Dendritic cell treated with granulocyte-macrophage colony-stimulating factor and Interleukin-4, amounts not matched to agents 40 ng/mL and 50 ng/mL, for 4 days (primary cell): ENCODE measurements around the gene CDCP1.

ENCODE experiments used
- H3K27ac Mint-ChIP-seq: one replicate; pipeline ENCODE4 v1.8.0; 2022; ENCODE audit warnings: mild to moderate bottlenecking, mixed read lengths
- H3K27me3 Mint-ChIP-seq: one replicate; pipeline ENCODE4 v1.8.0; 2022; ENCODE audit warnings: mild to moderate bottlenecking, mixed read lengths
- H3K36me3 Mint-ChIP-seq: one replicate; pipeline ENCODE4 v1.8.0; 2022; ENCODE audit warnings: low read depth, mixed read lengths
- H3K4me1 Mint-ChIP-seq: one replicate; pipeline ENCODE4 v1.8.0; 2022; ENCODE audit warnings: low read depth, mixed read lengths
- H3K4me3 Mint-ChIP-seq: one replicate; pipeline ENCODE4 v1.8.0; 2022; ENCODE audit warnings: mild to moderate bottlenecking, moderate library complexity, mixed read lengths
- H3K9me3 Mint-ChIP-seq: one replicate; pipeline ENCODE4 v1.8.0; 2022; ENCODE audit warnings: mixed read lengths
- intact Hi-C: fragments of 100-400 bp; cut with micrococcal nuclease; formaldehyde crosslinking; loops from one replicate; pipeline ENCODE4 v1.15.0; 2022

CDCP1 gene, protein sequence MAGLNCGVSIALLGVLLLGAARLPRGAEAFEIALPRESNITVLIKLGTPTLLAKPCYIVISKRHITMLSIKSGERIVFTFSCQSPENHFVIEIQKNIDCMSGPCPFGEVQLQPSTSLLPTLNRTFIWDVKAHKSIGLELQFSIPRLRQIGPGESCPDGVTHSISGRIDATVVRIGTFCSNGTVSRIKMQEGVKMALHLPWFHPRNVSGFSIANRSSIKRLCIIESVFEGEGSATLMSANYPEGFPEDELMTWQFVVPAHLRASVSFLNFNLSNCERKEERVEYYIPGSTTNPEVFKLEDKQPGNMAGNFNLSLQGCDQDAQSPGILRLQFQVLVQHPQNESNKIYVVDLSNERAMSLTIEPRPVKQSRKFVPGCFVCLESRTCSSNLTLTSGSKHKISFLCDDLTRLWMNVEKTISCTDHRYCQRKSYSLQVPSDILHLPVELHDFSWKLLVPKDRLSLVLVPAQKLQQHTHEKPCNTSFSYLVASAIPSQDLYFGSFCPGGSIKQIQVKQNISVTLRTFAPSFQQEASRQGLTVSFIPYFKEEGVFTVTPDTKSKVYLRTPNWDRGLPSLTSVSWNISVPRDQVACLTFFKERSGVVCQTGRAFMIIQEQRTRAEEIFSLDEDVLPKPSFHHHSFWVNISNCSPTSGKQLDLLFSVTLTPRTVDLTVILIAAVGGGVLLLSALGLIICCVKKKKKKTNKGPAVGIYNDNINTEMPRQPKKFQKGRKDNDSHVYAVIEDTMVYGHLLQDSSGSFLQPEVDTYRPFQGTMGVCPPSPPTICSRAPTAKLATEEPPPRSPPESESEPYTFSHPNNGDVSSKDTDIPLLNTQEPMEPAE

DNA sequence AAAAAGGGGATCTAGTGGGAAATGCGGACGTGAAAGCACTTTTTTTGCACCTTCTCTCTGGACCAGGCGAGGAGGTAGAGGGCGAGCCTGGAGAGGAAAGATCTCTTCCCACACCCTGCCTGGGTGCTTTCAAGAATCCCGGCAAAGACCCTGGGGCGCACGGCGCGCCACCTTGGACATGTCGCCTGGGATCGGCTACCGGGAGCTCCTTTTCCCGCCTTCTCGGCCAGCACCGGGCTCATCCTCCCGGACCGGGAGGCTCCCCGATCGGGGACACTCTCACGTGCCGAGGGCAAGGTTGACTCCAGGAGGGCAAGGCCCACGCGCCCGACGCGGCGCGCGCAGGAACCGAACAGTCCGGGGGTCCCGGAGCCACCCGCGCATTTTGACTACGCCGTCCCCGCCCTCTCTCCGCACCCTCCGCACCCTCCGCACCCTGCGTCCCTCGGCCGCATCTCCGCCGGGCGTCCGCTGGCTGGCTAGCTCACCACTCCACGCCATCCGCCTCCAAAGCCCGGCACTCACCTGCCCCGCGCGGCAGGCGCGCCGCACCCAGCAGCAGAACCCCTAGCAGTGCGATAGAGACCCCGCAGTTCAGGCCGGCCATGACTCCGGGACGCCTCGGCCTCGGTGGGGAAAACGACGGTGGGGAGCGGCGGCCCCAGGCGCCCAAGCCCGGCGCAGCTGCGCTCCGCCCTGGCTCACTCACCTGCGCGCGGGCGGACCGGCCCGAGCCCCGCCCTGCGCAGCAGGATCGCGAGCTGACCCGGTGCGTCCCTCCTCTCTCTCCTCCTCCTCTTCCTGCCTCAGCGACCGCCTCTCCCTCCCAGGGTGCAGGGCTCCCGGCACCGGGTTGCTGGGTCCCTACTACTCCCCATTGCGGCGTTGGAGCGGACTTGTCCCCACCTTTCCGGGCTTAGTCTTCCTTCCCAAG is at the start of gene CDCP1:
TSS of gene CDCP1 (minus strand) at position 698 of the 934 bp plus-strand sequence. CDS start at position 607, 91 bp downstream.
- peaks cover 32% of the 10 kb centered on the region for H3K4me1 Mint-ChIP-seq
- H3K9me3 Mint-ChIP-seq, result peaks cover 8% of the 10 kb centered on the region
- intact Hi-C loops, result loop anchor here (10.0 kb wide), 1 partner anchor 59 kb away; no protein-coding TSS in a partner anchor
- peaks cover 22% of the 10 kb centered on the region for H3K27me3 Mint-ChIP-seq
- peak within 1 kb of the TSS; percentile 89 for H3K27ac Mint-ChIP-seq
- H3K4me3 Mint-ChIP-seq, result peak within 1 kb of the TSS; percentile 96
- peaks cover 10% of the 10 kb centered on the region for H3K36me3 Mint-ChIP-seq

DNA sequence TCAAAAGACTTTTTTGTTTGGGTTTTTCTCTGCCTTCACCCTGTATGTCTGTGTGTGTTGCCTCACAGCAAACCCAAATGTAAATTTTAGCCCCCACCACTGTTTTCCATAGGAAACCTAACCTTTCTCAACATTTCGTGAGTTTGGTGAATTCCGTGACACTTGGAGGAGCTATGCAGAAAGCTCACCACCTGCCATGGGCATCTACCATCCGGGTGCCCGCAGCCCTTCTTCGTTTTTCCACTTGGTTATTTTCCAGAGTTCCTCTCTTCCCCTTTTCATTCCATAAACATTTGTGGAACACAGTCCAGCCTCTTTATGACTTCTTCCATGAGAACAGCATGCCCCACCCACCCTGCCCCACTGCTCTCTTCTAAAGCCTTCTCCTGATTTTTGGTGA is 48.6 kb upstream of the CDCP1 start:
- no peak overlapping the region for H3K27ac Mint-ChIP-seq
- H3K36me3 Mint-ChIP-seq, result no peaks in the 10 kb centered on the region
- no peaks in the 10 kb centered on the region for H3K9me3 Mint-ChIP-seq
- intact Hi-C loops, result no loop called here
- no peak overlapping the region for H3K4me3 Mint-ChIP-seq
- H3K4me1 Mint-ChIP-seq, result peaks cover 8% of the 10 kb centered on the region
- H3K27me3 Mint-ChIP-seq, result peaks cover 9% of the 10 kb centered on the region

- H3K27me3 Mint-ChIP-seq, result peaks cover 8% of the 10 kb centered on the region
- H3K36me3 Mint-ChIP-seq, result no peaks in the 10 kb centered on the region
- no peak overlapping the region for H3K27ac Mint-ChIP-seq
- no peak overlapping the region for H3K4me3 Mint-ChIP-seq
- peaks cover 12% of the 10 kb centered on the region for H3K4me1 Mint-ChIP-seq
- intact Hi-C loops, result no loop called here
- H3K9me3 Mint-ChIP-seq, result no peaks in the 10 kb centered on the region
Observed at GRCh38 chr3:45191924-45192417, 45.8 kb upstream of the CDCP1 start.

DNA sequence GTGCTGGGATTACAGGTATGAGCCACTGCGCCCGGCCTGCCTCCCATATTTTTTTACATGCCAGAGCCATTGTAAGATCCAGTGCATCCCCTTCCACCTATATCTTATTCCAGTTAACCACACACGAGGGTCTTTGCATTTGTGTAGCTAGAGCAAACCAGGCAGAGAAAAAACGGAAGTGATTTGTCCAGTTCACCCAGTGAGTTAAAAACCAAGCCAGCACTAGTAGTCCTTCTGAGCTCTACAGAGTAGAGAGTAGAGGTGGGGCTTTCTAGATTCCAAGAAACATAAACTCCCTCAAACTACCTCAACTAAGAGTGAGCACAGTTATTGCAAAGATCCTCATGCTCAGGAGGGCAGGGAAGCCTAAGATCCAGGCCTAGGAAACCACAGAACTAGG is 45.2 kb upstream of the CDCP1 start:
- Mint-ChIP-seq H3K27me3 (peaks cover 4% of the 10 kb centered on the region), H3K9me3 (no peaks in the 10 kb centered on the region), H3K27ac (no peak overlapping the region), H3K4me3 (no peak overlapping the region), H3K36me3 (no peaks in the 10 kb centered on the region), H3K4me1 (peaks cover 12% of the 10 kb centered on the region)
- intact Hi-C loops, result no loop called here

- H3K27ac Mint-ChIP-seq, result no peak overlapping the region
- H3K4me3 Mint-ChIP-seq, result no peak overlapping the region
Observed at GRCh38 chr3:45188719-45189659, 42.8 kb upstream of the CDCP1 start.

DNA sequence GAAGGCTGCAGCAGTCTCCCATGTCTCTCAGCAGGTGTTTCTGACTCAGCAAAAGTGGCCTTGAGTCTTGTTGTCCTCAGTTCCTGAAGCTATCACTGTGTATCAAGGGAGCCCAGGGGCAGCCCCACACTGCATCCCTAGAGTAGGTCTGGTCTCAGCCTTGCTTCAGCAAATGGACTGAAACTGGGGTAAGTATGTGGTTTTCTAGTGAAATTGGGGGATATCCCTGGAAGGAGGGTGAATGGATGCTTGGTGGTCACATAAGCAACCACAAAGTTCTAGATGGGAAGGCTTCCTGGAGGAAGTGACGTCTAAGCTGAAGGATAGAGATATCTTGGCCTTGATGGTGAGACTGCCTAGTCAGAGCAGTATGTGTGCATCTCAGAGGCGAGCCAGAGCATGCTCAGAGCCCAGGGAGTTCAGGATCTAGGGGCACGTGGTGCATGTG is 41.5 kb upstream of the CDCP1 start:
- Mint-ChIP-seq H3K4me1 (peaks cover 30% of the 10 kb centered on the region), H3K36me3 (no peaks in the 10 kb centered on the region), H3K27me3 (peaks cover 10% of the 10 kb centered on the region), H3K4me3 (no peak overlapping the region), H3K9me3 (no peaks in the 10 kb centered on the region), H3K27ac (no peak overlapping the region)
- intact Hi-C loops, result no loop called here

More at GRCh38 chr3:45188719-45189659, 42.8 kb upstream of the CDCP1 start:
- peaks cover 10% of the 10 kb centered on the region for H3K27me3 Mint-ChIP-seq
- intact Hi-C loops, result no loop called here
- H3K36me3 Mint-ChIP-seq, result no peaks in the 10 kb centered on the region
- peaks cover 22% of the 10 kb centered on the region for H3K4me1 Mint-ChIP-seq
- H3K9me3 Mint-ChIP-seq, result no peaks in the 10 kb centered on the region

- Mint-ChIP-seq H3K27me3 (peaks cover 10% of the 10 kb centered on the region), H3K9me3 (no peaks in the 10 kb centered on the region), H3K4me1 (peaks cover 28% of the 10 kb centered on the region), H3K27ac (no peak overlapping the region), H3K36me3 (no peaks in the 10 kb centered on the region), H3K4me3 (no peak overlapping the region)
- intact Hi-C loops, result no loop called here
Observed at GRCh38 chr3:45186871-45187270, 40.7 kb upstream of the CDCP1 start.

GRCh38 chr3:45185461-45185860 is 39.3 kb upstream of the CDCP1 start:
- Mint-ChIP-seq H3K36me3 (no peaks in the 10 kb centered on the region), H3K27ac (no peak overlapping the region), H3K4me3 (no peak overlapping the region), H3K9me3 (no peaks in the 10 kb centered on the region), H3K27me3 (peaks cover 13% of the 10 kb centered on the region), H3K4me1 (peaks cover 28% of the 10 kb centered on the region)
- intact Hi-C loops, result no loop called here

- no peak overlapping the region for H3K27ac Mint-ChIP-seq
- intact Hi-C loops, result no loop called here
Observed at GRCh38 chr3:45185052-45185451, 38.9 kb upstream of the CDCP1 start.

GRCh38 chr3:45183872-45184262 is 37.7 kb upstream of the CDCP1 start:
- no peak overlapping the region for H3K27ac Mint-ChIP-seq
- H3K27me3 Mint-ChIP-seq, result peaks cover 16% of the 10 kb centered on the region
- peaks cover 28% of the 10 kb centered on the region for H3K4me1 Mint-ChIP-seq
- no peaks in the 10 kb centered on the region for H3K36me3 Mint-ChIP-seq
- no peaks in the 10 kb centered on the region for H3K9me3 Mint-ChIP-seq
- no peak overlapping the region for H3K4me3 Mint-ChIP-seq
- intact Hi-C loops, result no loop called here

More at GRCh38 chr3:45185052-45185451, 38.9 kb upstream of the CDCP1 start:
- Mint-ChIP-seq H3K36me3 (no peaks in the 10 kb centered on the region), H3K27me3 (peaks cover 14% of the 10 kb centered on the region), H3K4me3 (no peak overlapping the region), H3K4me1 (peaks cover 28% of the 10 kb centered on the region), H3K9me3 (no peaks in the 10 kb centered on the region)

DNA sequence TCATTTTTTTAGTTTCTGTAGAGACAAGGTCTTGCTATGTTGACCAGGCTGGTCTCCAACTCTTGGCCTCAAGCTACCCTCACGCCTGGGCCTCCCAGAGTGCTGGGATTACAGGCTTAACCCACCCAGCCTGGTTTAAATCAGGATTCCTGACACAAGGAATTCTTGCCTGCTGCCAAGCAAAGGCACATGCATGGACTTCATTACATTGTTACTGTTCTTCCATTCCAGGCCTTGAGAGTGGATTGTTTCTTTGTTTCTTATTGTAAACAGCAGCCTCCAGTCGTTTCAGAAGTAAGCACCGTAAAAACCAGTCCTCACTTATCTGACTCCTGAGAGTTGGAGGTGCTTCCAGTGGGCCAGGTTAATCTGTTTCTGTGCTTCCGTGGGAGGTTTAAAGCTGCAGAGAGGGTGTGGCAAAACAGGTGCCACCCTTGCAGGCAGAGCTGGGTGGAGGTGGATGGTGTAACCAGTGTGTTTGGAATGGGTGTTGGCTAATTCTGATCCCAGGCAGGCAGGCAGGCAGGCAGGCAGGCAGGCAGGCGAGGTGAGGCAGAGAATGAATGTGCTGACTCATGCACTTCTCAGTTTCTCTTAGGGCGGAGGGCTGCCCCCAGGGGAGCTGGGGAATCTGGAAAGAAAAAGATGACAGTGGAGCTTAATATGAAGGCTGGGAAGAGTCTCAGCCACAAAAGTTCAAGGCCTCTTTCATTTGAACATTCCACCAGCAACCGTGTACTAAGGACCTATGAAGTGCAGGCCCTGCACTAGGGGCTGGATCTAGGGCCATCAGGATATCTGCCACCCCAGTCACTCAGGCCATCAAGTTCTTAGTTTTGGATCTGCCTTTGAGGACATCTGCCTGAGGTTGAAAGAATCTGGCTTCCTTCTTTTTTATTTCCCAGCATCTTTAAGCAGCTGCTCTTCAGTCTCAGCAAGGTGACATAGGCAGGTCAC is 37.0 kb upstream of the CDCP1 start:
- intact Hi-C loops, result no loop called here
- peak overlapping the region; percentile 3 for H3K27ac Mint-ChIP-seq
- H3K9me3 Mint-ChIP-seq, result no peaks in the 10 kb centered on the region
- H3K4me1 Mint-ChIP-seq, result peaks cover 28% of the 10 kb centered on the region
- no peaks in the 10 kb centered on the region for H3K36me3 Mint-ChIP-seq
- no peak overlapping the region for H3K4me3 Mint-ChIP-seq
- peaks cover 16% of the 10 kb centered on the region for H3K27me3 Mint-ChIP-seq

- Mint-ChIP-seq H3K36me3 (no peaks in the 10 kb centered on the region), H3K27me3 (peaks cover 16% of the 10 kb centered on the region), H3K4me1 (peaks cover 21% of the 10 kb centered on the region), H3K4me3 (no peak overlapping the region), H3K27ac (no peak overlapping the region), H3K9me3 (no peaks in the 10 kb centered on the region)
- intact Hi-C loops, result no loop called here
Observed at GRCh38 chr3:45181496-45181895, 35.3 kb upstream of the CDCP1 start.
